HG02870 (cell line): ENCODE data around the gene USP15.
"Not testable (repeated sequence)": the region's sequence is repeated elsewhere in the genome, so short reads cannot be mapped to it uniquely, and the experiment has no call there.

Experiments used
- ATAC-seq: cut with Tn5 transposase; IDR thresholded peaks from one replicate; pipeline ENCODE4 v1.9.1; 2021; ENCODE audit warnings: mild to moderate bottlenecking, moderate library complexity; ENCODE audit not compliant: unreplicated experiment

The USP15 gene

GRCh38 chr12:62436164-62436503 lies 175.9 kb downstream of the USP15 start:
- no peak for ATAC-seq

GRCh38 chr12:62438098-62438692 lies 178.0 kb downstream of the USP15 start:
- no peak for ATAC-seq

GRCh38 chr12:62446754-62447452 lies 186.7 kb downstream of the USP15 start:
- ATAC-seq, result no peak

- ATAC-seq, result no peak
These were observed 188.2 kb downstream of the USP15 start for GRCh38 chr12:62448436-62448835.

GRCh38 chr12:62455429-62455828 lies 195.2 kb downstream of the USP15 start:
- not testable (repeated sequence) for ATAC-seq

- no peak for ATAC-seq
These were observed 198.4 kb downstream of the USP15 start for GRCh38 chr12:62458626-62459025.

- no peak for ATAC-seq
These were observed 199.8 kb downstream of the USP15 start for GRCh38 chr12:62459976-62460375.

- ATAC-seq, result not testable (repeated sequence)
These were observed 201.1 kb downstream of the USP15 start for GRCh38 chr12:62461171-62461837.

- not testable (repeated sequence) for ATAC-seq
These were observed 203.0 kb downstream of the USP15 start for GRCh38 chr12:62463252-62463651.
